GM21423 (cell line): Measurements from ENCODE around the gene MCAT.
A peak's percentile ranks its signal among the peaks of the same experiment; 100 is the strongest.

Experiments used
- ATAC-seq: cut with Tn5 transposase; IDR thresholded peaks from one replicate; pipeline ENCODE4 v1.9.1; 2021; ENCODE audit warnings: mild to moderate bottlenecking, moderate library complexity; ENCODE audit not compliant: unreplicated experiment

MCAT gene, protein sequence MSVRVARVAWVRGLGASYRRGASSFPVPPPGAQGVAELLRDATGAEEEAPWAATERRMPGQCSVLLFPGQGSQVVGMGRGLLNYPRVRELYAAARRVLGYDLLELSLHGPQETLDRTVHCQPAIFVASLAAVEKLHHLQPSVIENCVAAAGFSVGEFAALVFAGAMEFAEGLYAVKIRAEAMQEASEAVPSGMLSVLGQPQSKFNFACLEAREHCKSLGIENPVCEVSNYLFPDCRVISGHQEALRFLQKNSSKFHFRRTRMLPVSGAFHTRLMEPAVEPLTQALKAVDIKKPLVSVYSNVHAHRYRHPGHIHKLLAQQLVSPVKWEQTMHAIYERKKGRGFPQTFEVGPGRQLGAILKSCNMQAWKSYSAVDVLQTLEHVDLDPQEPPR

DNA sequence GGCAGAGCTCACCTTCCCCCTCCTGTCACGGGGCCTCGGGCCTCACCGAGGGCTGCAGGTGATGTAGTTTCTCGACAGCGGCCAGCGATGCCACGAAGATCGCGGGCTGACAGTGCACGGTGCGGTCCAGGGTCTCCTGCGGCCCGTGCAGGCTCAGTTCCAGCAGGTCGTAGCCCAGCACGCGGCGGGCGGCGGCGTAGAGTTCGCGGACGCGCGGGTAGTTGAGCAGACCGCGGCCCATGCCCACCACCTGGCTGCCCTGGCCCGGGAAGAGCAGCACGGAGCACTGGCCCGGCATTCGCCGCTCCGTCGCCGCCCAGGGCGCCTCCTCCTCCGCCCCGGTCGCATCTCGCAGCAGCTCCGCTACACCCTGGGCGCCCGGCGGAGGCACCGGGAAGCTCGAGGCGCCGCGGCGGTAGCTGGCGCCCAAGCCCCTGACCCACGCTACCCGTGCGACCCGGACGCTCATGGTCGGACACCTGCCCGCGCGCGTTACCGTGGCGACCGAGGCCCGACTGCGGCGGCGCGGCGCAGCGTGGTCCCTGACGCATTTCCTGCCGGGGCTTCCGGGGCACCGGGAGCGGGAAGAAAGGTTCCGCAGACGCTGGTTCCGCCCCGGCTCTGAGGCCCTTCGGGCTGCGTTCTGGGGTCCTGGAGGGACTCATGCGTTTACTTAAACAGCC is at the start of gene MCAT:
MCAT (minus strand) TSS at position 519 of the 683 bp plus-strand sequence; CDS start at position 469, 50 bp downstream.
- peak; percentile 86 for ATAC-seq

DNA sequence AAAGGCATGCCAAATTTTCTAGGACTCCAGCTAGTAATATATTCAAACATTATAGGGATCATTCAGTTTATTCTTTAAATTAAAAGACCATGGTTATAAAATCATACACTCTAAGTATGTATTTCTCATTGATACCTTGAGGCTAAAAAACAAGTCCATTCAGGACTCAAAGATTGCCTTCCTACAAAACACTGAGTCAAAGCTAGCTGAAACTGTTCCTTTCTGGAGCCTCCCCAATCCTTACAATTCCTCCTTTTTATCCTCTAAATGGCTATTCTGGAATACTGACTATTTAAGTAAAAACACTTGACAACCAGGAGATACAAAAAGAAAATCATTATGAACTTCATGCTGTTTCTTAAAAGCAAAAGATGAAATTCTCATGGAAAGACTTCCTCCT is 48.6 kb upstream of the MCAT start:
- no peak for ATAC-seq

DNA sequence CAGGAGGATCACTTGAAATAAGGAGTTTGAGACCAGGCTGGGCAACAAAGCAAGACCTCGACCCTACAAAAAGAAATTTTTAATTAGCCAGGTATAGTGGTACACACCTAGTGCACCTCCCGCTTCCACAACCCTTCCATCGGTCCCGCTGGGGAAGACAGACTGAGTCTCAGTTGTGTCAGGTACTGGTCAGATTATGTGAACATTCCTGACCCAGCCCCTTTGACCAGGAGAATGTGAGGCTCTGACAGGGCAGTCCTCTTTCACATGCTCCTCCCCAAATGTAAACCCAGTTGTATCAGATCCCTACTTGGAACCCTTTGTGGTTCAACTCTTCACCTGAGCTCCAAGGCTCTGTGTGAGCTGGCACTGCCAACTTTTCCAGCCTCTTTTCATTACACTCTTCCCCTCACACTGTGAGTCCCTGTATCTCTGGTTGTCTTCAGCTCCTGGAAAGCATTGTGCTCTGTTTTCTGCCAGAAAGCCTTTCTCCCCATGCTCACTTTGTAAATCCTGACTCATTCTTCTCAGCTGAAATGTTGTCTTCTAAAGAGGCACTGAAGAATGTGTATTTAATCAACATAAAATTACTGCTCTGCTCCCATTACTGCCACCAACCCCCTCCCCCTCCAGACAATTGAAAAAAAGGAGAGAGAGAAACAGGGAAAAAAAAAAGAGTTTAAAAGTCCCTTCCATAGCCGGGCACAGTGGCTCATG is 45.8 kb upstream of the MCAT start:
- no peak for ATAC-seq

- ATAC-seq: peak; percentile 88
Measured at GRCh38 chr22:43187171-43188099, 44.2 kb upstream of the MCAT start.

DNA sequence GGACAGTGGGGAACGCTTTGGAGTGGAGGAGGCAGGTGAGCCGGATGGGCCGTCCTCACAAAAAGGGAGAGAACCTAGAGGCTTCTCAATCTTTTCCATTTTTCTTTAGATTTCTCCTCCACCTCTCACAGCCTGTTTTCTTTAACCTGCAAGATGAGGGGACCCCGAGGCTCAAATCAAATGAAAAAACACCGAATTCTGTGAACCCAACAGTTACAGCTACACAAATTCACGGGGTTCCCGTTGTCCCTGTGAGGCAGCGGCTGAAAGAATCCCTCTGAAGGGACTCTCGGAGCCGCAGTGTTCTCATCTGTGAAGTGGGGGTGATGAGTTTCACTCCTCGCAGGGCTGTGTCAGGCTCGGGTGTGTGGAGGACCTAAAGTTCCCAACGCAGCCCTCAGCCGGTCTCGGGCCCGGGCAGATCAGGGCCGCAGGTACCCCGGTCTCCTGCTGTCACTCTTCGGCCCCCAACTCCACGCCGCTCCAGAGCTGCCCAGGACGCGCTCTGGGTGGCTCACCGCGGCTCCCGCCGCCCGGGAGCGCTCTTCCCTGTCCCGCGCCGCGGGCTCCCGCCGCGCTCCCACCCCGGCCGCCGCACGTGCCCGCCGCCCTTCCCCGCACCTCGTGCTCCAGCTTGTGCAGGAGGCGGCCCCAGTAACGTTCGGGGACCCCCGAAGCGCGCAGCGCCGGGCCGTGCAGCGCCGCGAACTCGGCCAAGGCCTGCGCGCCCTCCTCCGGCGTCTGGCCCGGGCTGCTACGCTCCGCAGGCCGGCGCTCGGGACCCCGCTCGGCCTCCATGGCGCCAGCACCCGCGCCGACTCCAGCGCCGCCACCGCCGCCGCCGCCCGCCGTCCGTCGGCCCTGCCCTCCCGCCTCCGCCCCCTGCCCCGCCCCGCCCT is 43.3 kb upstream of the MCAT start, which contains the start of gene TTLL12:
TTLL12 (minus strand) TSS at position 863 of the 899 bp plus-strand sequence; CDS start at position 798, 65 bp downstream.
- peak; percentile 51 for ATAC-seq

GRCh38 chr22:43185860-43186261 is 42.7 kb upstream of the MCAT start:
- no peak for ATAC-seq

GRCh38 chr22:43183496-43184277 is 40.5 kb upstream of the MCAT start:
- ATAC-seq: no peak

- ATAC-seq: no peak
Measured at GRCh38 chr22:43182726-43183125, 39.5 kb upstream of the MCAT start.

GRCh38 chr22:43182118-43182517 is 38.9 kb upstream of the MCAT start:
- ATAC-seq: no peak

- ATAC-seq: no peak
Measured at GRCh38 chr22:43181321-43182076, 38.3 kb upstream of the MCAT start.

DNA sequence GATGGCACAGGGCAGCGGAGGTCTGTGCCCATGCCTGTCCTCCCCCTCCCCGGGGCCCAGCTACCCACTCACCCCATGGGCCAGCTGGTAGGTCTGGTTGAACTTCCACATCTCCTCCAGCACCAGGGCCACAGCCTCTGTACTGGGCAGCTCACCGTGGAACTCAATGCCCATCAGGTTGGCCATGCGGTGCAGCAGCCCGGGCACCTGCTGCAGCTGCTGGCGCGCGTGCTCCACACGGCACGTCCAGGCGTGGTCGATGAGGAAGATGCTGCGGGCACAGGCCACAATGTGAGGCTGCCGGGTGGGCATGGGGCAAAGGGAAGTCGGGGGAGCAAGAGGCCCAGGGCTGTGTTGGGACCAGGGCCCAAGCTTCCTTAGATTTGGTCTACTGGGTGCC is 37.5 kb upstream of the MCAT start:
- ATAC-seq: no peak

- no peak for ATAC-seq
Measured at GRCh38 chr22:43179911-43180195, 36.7 kb upstream of the MCAT start.

DNA sequence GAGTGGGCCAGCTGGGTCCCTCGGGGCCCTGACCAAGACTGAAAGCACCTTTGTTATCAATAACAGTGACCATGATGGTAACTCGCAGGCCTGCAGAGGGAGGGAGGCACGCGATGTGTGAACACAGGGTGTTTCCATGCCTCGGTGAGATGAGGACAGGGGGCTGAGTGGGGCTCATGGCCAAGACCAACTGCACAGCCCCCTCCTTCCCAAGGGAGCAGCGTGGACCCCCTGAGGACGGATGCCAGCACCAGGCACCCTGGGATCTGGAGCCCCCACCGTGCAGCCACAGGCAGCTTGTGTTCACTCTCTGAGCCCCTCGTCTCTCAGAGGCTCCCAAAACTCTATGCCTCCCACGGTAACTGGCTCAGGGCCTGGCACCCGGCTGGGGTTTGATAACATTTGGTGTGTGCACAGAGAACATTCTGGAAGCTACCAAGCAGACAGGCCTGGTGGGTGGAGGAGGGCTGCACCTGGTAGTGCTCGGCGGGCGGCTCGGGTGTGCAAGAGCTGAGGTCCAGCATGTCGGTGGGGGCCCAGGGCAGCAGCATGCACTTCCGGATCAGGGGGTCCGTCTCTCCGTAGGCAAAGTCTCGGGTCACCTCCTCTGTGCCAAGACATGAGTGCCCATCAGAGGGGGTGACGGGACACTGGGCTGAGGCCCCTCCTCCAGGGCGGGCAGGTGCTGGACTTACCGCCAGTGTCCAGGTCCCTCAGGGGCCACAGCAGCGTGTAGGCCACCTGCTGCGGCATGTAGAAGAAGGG is 36.1 kb upstream of the MCAT start:
- ATAC-seq: no peak

- ATAC-seq: no peak
Measured at GRCh38 chr22:43177479-43177878, 34.3 kb upstream of the MCAT start.

DNA sequence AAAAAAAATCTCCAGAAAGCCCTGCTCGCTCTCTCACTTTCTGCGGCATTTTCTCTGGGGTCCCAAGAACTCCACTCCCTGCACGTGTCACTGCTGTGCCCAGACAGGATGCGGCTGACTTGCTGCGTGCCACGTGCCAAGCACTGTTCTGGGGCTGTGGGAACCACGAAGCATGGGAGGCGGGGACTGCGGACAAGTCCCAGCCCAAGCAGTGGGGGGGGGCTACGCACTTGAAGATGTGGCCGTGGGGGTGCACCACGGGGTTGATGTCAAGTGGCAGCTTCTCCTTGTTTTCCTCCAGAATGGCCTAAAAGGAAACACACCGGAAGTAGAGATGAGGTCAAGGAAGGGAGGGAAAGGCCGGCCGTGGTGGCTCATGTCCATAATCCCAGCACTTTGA is 32.9 kb upstream of the MCAT start:
- ATAC-seq: no peak

DNA sequence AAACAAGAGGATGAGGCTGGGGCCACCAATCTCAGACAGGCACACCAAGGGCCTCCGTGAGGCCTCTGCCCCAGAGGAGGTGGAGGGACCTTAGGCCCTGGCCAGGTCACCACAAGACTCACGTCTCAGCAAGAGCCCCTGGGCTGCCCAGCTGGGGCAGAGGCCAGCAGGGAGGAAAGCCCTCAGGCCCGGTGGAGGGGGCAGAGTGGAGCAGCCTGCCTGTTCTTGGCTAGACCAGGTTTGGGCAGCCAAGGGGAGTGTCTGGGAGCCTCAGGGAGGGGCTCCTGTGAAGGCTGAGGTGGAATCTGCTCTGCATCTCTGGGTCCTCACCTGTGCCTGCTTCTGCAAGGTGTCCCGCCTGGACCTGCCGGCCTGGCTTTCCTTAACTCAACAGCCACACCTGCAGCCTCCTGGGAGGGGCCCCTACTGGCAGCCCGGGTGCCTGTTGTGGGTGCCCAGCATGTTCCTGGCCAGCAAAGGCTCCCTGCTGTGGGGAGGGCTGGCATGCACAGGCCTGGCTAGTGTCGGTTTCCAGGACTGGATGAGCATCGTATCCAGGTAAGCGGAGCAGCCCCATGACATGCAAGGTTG is 31.8 kb upstream of the MCAT start:
- ATAC-seq: no peak
